HEK293 (cell line): ENCODE data around the gene CPE.

Source experiments
- CTCF ChIA-PET: fragments of 350-600 bp; formaldehyde crosslinking; extraction: SDS; loops from one replicate; lab custom pipeline; 2021; ENCODE audit warnings: antibody characterized with exemption; lab: Yijun Ruan, JAX
- POLR2A ChIA-PET: fragments of 300-600 bp; formaldehyde crosslinking; extraction: SDS; loops from one replicate; lab custom pipeline; 2020; ENCODE audit warnings: antibody characterized with exemption, inconsistent platforms; lab: Yijun Ruan, JAX
- H3K27ac ChIP-seq: fragments of 200-500 bp; sonication (Bioruptor generic); 2 replicates; pipeline ENCODE4 v1.5.1; 2014; ENCODE audit warnings: low read depth, low read length, control low read depth, inconsistent platforms; ENCODE audit errors: extremely low read depth
- H3K36me3 ChIP-seq, 2 experiments: fragments of 200-500 bp in 1 of 2; sonication (Bioruptor generic) in 1 of 2; 1 replicate in 1 of 2; 2 replicates in 1 of 2; pipeline ENCODE4 v1.5.1; 2014 to 2017; ENCODE audit warnings: inconsistent platforms in 2 of 2, low read length in 2 of 2; ENCODE audit not compliant: control insufficient read depth in 2 of 2, insufficient read depth in 1 of 2
- H3K4me1 ChIP-seq: fragments of 200-500 bp; sonication (Bioruptor generic); 2 replicates; pipeline ENCODE4 v1.5.1; 2014; ENCODE audit warnings: mild to moderate bottlenecking, low read length, inconsistent platforms; ENCODE audit not compliant: control insufficient read depth, insufficient read depth
- H3K4me3 ChIP-seq: 2 replicates; pipeline ENCODE4 v1.5.1; 2011; ENCODE audit warnings: low read depth, mild to moderate bottlenecking, control low read depth, low read length, moderate library complexity
- H3K9me3 ChIP-seq: fragments of 200-500 bp; sonication (Bioruptor generic); 2 replicates; pipeline ENCODE4 v1.5.1; 2014; ENCODE audit warnings: low read depth, low read length, inconsistent platforms; ENCODE audit not compliant: control insufficient read depth, insufficient read depth
- BCL11B ChIP-seq: fragments of 450-650 bp; formaldehyde crosslinking; IDR thresholded peaks from 2 replicates; pipeline ENCODE4 v1.5.1; 2016; ENCODE audit warnings: low read depth, missing biosample characterization, missing genetic modification characterization
- EGR2 ChIP-seq: fragments of 450-650 bp; formaldehyde crosslinking; IDR thresholded peaks from 2 replicates; pipeline ENCODE4 v1.5.1; 2016; ENCODE audit warnings: low read depth, missing biosample characterization, missing genetic modification characterization
- FEZF1 ChIP-seq: fragments of 450-650 bp; formaldehyde crosslinking; IDR thresholded peaks from 2 replicates; pipeline ENCODE4 v1.5.1; 2016; ENCODE audit warnings: missing biosample characterization, missing genetic modification characterization
- KLF1 ChIP-seq: fragments of 450-650 bp; formaldehyde crosslinking; IDR thresholded peaks from 2 replicates; pipeline ENCODE4 v1.5.1; 2016; ENCODE audit warnings: missing biosample characterization, missing genetic modification characterization
- KLF10 ChIP-seq: fragments of 450-650 bp; IDR thresholded peaks from 2 replicates; pipeline ENCODE4 v1.5.1; 2018; ENCODE audit warnings: missing biosample characterization, mild to moderate bottlenecking, missing genetic modification characterization
- SCRT2 ChIP-seq: fragments of 450-650 bp; formaldehyde crosslinking; IDR thresholded peaks from 2 replicates; pipeline ENCODE4 v1.5.1; 2016; ENCODE audit warnings: missing biosample characterization, missing genetic modification characterization
- ZNF16 ChIP-seq: fragments of 450-650 bp; formaldehyde crosslinking; IDR thresholded peaks from 2 replicates; pipeline ENCODE4 v1.5.1; 2016; ENCODE audit warnings: low read depth, missing biosample characterization, missing genetic modification characterization
- ZNF19 ChIP-seq: fragments of 450-650 bp; formaldehyde crosslinking; IDR thresholded peaks from 2 replicates; pipeline ENCODE4; 2016; ENCODE audit warnings: missing biosample characterization, missing genetic modification characterization, low read depth
- ZNF2 ChIP-seq: fragments of 450-650 bp; formaldehyde crosslinking; IDR thresholded peaks from 2 replicates; pipeline ENCODE4 v1.5.1; 2016; ENCODE audit warnings: missing biosample characterization, missing genetic modification characterization
- ZNF292 ChIP-seq: fragments of 450-650 bp; formaldehyde crosslinking; IDR thresholded peaks from 2 replicates; pipeline ENCODE4 v1.5.1; 2016; ENCODE audit warnings: low read depth, missing biosample characterization, missing genetic modification characterization, borderline replicate concordance
- ZNF335 ChIP-seq: fragments of 450-650 bp; formaldehyde crosslinking; conservative IDR thresholded peaks from 2 replicates; pipeline ENCODE4 v1.5.1; 2016; ENCODE audit warnings: missing biosample characterization, missing genetic modification characterization
- ZNF473 ChIP-seq: fragments of 450-650 bp; formaldehyde crosslinking; IDR thresholded peaks from 2 replicates; pipeline ENCODE4 v1.5.1; 2017; ENCODE audit warnings: missing biosample characterization, missing genetic modification characterization
- ZNF48 ChIP-seq: fragments of 450-650 bp; formaldehyde crosslinking; IDR thresholded peaks from 2 replicates; pipeline ENCODE4 v1.5.1; 2016; ENCODE audit warnings: missing biosample characterization, missing genetic modification characterization
- ZNF658 ChIP-seq: fragments of 450-650 bp; formaldehyde crosslinking; IDR thresholded peaks from 2 replicates; pipeline ENCODE4; 2016; ENCODE audit warnings: missing biosample characterization, missing genetic modification characterization
- ZNF660 ChIP-seq: fragments of 450-650 bp; IDR thresholded peaks from 2 replicates; pipeline ENCODE4 v1.5.1; 2018; ENCODE audit warnings: missing biosample characterization, mild to moderate bottlenecking, missing genetic modification characterization
- ZNF664 ChIP-seq: fragments of 450-650 bp; formaldehyde crosslinking; IDR thresholded peaks from 2 replicates; pipeline ENCODE4 v1.5.1; 2016; ENCODE audit warnings: missing biosample characterization, missing genetic modification characterization
- ZNF76 ChIP-seq: fragments of 450-650 bp; formaldehyde crosslinking; IDR thresholded peaks from 2 replicates; pipeline ENCODE4; 2016; ENCODE audit warnings: low read depth, missing biosample characterization, missing genetic modification characterization, borderline replicate concordance
- ZNF830 ChIP-seq: fragments of 450-650 bp; IDR thresholded peaks from 2 replicates; pipeline ENCODE4 v1.5.0; 2018; ENCODE audit warnings: missing biosample characterization, missing genetic modification characterization, low read depth, mild to moderate bottlenecking, moderate library complexity
- ZNF843 ChIP-seq: fragments of 450-650 bp; formaldehyde crosslinking; IDR thresholded peaks from 2 replicates; pipeline ENCODE4 v1.5.1; 2016; ENCODE audit warnings: missing biosample characterization, missing genetic modification characterization
- ZSCAN23 ChIP-seq: fragments of 450-650 bp; formaldehyde crosslinking; IDR thresholded peaks from 2 replicates; pipeline ENCODE4 v1.5.1; 2016; ENCODE audit warnings: missing biosample characterization, missing genetic modification characterization
- TF ChIP-seq, protein P1 (sequence below): fragments of 450-650 bp; formaldehyde crosslinking; IDR thresholded peaks from 2 replicates; pipeline ENCODE4 v1.5.1; 2016; ENCODE audit warnings: missing biosample characterization, missing genetic modification characterization
- TF ChIP-seq, protein P2 (sequence below): fragments of 450-650 bp; formaldehyde crosslinking; IDR thresholded peaks from 2 replicates; pipeline ENCODE4 v1.5.1; 2016; ENCODE audit warnings: missing biosample characterization, missing genetic modification characterization
- TF ChIP-seq, protein P3 (sequence below): fragments of 450-650 bp; formaldehyde crosslinking; IDR thresholded peaks from 2 replicates; pipeline ENCODE4 v1.5.1; 2016; ENCODE audit warnings: missing biosample characterization, missing genetic modification characterization
- TF ChIP-seq, protein P4 (sequence below): fragments of 450-650 bp; formaldehyde crosslinking; IDR thresholded peaks from 2 replicates; pipeline ENCODE4 v1.5.1; 2017; ENCODE audit warnings: missing biosample characterization, missing genetic modification characterization

The CPE gene

DNA sequence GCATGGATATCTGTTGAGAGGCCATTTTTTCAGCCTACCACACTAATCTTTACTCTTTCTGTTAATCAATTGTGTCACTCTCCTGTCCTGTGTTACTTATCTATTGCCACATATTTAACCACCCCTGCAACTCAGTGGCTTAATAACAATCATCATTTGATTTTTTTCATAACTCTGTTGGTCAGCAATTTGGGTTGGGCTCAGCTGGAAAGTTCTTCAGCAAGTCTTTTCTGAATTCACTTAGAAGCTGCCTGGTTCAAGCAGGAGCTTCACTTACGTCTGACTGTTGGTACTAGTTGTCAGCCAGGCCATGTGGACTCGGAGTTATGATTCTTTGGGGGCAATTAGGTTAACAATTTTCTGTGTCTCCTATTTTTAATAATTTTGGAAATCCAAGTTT is 50.1 kb downstream of the CPE start:
- Histone ChIP-seq H3K4me1 (no peaks in the 10 kb centered on the region), H3K27ac (no peak overlapping the region), H3K4me3 (no peak overlapping the region), H3K36me3 (no peaks in the 10 kb centered on the region), H3K9me3 (no peaks in the 10 kb centered on the region)
- CTCF ChIA-PET, result interaction anchor here (0.8 kb wide), 1 partner anchor 104 kb away, joined by 3 read pairs; no protein-coding TSS in a partner anchor
- TF ChIP-seq KLF1 (tag by site-specific recombination) (no peak), ZSCAN23 (tag by site-specific recombination) (no peak), ZNF830 (tag by site-specific recombination) (no peak), ZNF2 (tag by site-specific recombination) (no peak), ZNF843 (tag by site-specific recombination) (no peak), SCRT2 (no peak), ZNF48 (no peak), ZNF335 (no peak)
- TF ChIP-seq, protein P1, sequence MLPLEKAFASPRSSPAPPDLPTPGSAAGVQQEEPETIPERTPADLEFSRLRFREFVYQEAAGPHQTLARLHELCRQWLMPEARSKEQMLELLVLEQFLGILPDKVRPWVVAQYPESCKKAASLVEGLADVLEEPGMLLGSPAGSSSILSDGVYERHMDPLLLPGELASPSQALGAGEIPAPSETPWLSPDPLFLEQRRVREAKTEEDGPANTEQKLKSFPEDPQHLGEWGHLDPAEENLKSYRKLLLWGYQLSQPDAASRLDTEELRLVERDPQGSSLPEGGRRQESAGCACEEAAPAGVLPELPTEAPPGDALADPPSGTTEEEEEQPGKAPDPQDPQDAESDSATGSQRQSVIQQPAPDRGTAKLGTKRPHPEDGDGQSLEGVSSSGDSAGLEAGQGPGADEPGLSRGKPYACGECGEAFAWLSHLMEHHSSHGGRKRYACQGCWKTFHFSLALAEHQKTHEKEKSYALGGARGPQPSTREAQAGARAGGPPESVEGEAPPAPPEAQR (tag by site-specific recombination), result no peak
- POLR2A ChIA-PET, result no interaction called here

DNA sequence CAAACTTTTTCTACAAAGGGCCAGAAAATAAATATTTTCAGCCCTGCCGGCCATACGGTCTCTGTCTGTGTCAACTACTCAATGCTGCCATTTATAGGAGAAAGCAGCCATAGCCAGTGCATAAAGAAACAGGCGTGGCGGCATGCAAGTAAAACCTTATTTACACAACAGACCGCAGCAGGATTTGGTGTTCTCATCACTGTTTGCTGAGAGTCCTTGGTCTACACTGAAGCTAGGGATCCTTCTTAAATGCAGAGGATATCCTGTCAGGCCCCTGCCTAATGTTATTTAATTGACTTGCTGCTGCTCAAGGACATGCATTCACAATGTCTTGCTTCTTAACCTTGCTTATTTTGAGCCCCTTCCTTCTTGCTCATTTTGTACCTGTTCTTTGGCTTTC is 54.7 kb downstream of the CPE start:
- TF ChIP-seq BCL11B (tag by site-specific recombination) (no peak), EGR2 (tag by site-specific recombination) (no peak), ZNF48 (no peak), ZNF658 (tag by site-specific recombination) (no peak), ZNF473 (tag by site-specific recombination) (no peak), KLF10 (tag by site-specific recombination) (no peak), ZNF292 (tag by site-specific recombination) (no peak), ZNF16 (no peak), ZNF664 (tag by site-specific recombination) (no peak), ZNF660 (no peak), FEZF1 (no peak), ZNF19 (tag by site-specific recombination) (no peak), ZNF76 (tag by site-specific recombination) (no peak)
- TF ChIP-seq, protein P2, sequence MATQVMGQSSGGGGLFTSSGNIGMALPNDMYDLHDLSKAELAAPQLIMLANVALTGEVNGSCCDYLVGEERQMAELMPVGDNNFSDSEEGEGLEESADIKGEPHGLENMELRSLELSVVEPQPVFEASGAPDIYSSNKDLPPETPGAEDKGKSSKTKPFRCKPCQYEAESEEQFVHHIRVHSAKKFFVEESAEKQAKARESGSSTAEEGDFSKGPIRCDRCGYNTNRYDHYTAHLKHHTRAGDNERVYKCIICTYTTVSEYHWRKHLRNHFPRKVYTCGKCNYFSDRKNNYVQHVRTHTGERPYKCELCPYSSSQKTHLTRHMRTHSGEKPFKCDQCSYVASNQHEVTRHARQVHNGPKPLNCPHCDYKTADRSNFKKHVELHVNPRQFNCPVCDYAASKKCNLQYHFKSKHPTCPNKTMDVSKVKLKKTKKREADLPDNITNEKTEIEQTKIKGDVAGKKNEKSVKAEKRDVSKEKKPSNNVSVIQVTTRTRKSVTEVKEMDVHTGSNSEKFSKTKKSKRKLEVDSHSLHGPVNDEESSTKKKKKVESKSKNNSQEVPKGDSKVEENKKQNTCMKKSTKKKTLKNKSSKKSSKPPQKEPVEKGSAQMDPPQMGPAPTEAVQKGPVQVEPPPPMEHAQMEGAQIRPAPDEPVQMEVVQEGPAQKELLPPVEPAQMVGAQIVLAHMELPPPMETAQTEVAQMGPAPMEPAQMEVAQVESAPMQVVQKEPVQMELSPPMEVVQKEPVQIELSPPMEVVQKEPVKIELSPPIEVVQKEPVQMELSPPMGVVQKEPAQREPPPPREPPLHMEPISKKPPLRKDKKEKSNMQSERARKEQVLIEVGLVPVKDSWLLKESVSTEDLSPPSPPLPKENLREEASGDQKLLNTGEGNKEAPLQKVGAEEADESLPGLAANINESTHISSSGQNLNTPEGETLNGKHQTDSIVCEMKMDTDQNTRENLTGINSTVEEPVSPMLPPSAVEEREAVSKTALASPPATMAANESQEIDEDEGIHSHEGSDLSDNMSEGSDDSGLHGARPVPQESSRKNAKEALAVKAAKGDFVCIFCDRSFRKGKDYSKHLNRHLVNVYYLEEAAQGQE (tag by site-specific recombination), result no peak
- TF ChIP-seq, protein P3, sequence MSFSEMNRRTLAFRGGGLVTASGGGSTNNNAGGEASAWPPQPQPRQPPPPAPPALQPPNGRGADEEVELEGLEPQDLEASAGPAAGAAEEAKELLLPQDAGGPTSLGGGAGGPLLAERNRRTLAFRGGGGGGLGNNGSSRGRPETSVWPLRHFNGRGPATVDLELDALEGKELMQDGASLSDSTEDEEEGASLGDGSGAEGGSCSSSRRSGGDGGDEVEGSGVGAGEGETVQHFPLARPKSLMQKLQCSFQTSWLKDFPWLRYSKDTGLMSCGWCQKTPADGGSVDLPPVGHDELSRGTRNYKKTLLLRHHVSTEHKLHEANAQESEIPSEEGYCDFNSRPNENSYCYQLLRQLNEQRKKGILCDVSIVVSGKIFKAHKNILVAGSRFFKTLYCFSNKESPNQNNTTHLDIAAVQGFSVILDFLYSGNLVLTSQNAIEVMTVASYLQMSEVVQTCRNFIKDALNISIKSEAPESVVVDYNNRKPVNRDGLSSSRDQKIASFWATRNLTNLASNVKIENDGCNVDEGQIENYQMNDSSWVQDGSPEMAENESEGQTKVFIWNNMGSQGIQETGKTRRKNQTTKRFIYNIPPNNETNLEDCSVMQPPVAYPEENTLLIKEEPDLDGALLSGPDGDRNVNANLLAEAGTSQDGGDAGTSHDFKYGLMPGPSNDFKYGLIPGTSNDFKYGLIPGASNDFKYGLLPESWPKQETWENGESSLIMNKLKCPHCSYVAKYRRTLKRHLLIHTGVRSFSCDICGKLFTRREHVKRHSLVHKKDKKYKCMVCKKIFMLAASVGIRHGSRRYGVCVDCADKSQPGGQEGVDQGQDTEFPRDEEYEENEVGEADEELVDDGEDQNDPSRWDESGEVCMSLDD (tag by site-specific recombination), result no peak
- TF ChIP-seq, protein P4, sequence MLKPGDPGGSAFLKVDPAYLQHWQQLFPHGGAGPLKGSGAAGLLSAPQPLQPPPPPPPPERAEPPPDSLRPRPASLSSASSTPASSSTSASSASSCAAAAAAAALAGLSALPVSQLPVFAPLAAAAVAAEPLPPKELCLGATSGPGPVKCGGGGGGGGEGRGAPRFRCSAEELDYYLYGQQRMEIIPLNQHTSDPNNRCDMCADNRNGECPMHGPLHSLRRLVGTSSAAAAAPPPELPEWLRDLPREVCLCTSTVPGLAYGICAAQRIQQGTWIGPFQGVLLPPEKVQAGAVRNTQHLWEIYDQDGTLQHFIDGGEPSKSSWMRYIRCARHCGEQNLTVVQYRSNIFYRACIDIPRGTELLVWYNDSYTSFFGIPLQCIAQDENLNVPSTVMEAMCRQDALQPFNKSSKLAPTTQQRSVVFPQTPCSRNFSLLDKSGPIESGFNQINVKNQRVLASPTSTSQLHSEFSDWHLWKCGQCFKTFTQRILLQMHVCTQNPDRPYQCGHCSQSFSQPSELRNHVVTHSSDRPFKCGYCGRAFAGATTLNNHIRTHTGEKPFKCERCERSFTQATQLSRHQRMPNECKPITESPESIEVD (tag by site-specific recombination), result no peak
- ChIA-PET POLR2A (no interaction called here), CTCF (interaction anchor here (0.7 to 1.2 kb wide), 3 partner anchors 31 to 41 kb away, joined by 3 to 6 read pairs (median 3); no protein-coding TSS in a partner anchor)
- H3K27ac ChIP-seq, result no peak overlapping the region
- H3K4me3 ChIP-seq, result no peak overlapping the region
- no peaks in the 10 kb centered on the region for H3K36me3 ChIP-seq
- no peaks in the 10 kb centered on the region; the same call in 1 of the 2 replicates for H3K4me1 ChIP-seq
- no peaks in the 10 kb centered on the region for H3K9me3 ChIP-seq
